Neural cell (in vitro differentiated cells): ENCODE results near the gene PCDH9. TPM values are rescaled to one million over a fixed set of nuclear protein-coding genes. Genes with fewer than 3 reads are reported as not detected.

Experiments used
- H2AFZ ChIP-seq: fragments of 200-600, 300-800 bp; sonication (generic), shearing (Covaris generic); 2 replicates; pipeline ENCODE4 v1.6.0; 2014; ENCODE audit warnings: low read depth, mild to moderate bottlenecking, antibody characterized with exemption, low read length, moderate library complexity
- H3F3A ChIP-seq: fragments of 200-600 bp; shearing (Covaris generic); 2 replicates; pipeline ENCODE4 v1.6.1; 2016; ENCODE audit warnings: mild to moderate bottlenecking, moderate library complexity, mixed read lengths, antibody characterized with exemption, low read length; ENCODE audit not compliant: insufficient read depth, poor library complexity, severe bottlenecking
- H3K27ac ChIP-seq: fragments of 200-600, 300-800 bp; sonication (generic), shearing (Covaris generic); 2 replicates; pipeline ENCODE4 v1.5.1; 2014; ENCODE audit warnings: mild to moderate bottlenecking, low read length, moderate library complexity
- H3K27me3 ChIP-seq: fragments of 300-800, 200-600 bp; sonication (generic), shearing (Covaris generic); 2 replicates; pipeline ENCODE4 v1.6.0; 2014; ENCODE audit warnings: mild to moderate bottlenecking, low read depth, low read length, moderate library complexity; ENCODE audit not compliant: insufficient read depth
- H3K36me3 ChIP-seq: fragments of 300-800, 200-600 bp; sonication (generic), shearing (Covaris generic); 2 replicates; pipeline ENCODE4 v1.5.1; 2014; ENCODE audit warnings: mild to moderate bottlenecking, antibody characterized with exemption, low read length, moderate library complexity; ENCODE audit not compliant: insufficient read depth
- H3K4me2 ChIP-seq: fragments of 300-800, 200-600 bp; sonication (generic), shearing (Covaris generic); 2 replicates; pipeline ENCODE4 v1.6.0; 2014; ENCODE audit warnings: mild to moderate bottlenecking, low read length
- H3K4me3 ChIP-seq: fragments of 300-800, 200-600 bp; sonication (generic), shearing (Covaris generic); 2 replicates; pipeline ENCODE4 v1.5.1; 2014; ENCODE audit warnings: mild to moderate bottlenecking, low read length, moderate library complexity
- H3K79me2 ChIP-seq: fragments of 200-600 bp; shearing (Covaris generic); replicated peaks from 2 replicates; pipeline ENCODE4 v1.6.0; 2014; ENCODE audit warnings: mild to moderate bottlenecking, low read length, moderate library complexity; ENCODE audit not compliant: insufficient read depth
- H3K9ac ChIP-seq: fragments of 300-800, 200-600 bp; sonication (generic), shearing (Covaris generic); 2 replicates; pipeline ENCODE4 v1.6.1; 2016; ENCODE audit warnings: mild to moderate bottlenecking, low read length, mixed read lengths
- H3K9me2 ChIP-seq: fragments of 200-600 bp; shearing (Covaris generic); 2 replicates; pipeline ENCODE4 v1.6.1; 2016; ENCODE audit warnings: mild to moderate bottlenecking, low read length, mixed read lengths; ENCODE audit not compliant: insufficient read depth
- H3K9me3 ChIP-seq: fragments of 200-600, 300-800 bp; sonication (generic), shearing (Covaris generic); 2 replicates; pipeline ENCODE4 v1.6.1; 2016; ENCODE audit warnings: mild to moderate bottlenecking, mixed run types, low read length, moderate library complexity, mixed read lengths
- H4K20me1 ChIP-seq: fragments of 200-600 bp; shearing (Covaris generic); 2 replicates; pipeline ENCODE4 v1.6.1; 2016; ENCODE audit warnings: mild to moderate bottlenecking, mixed run types; ENCODE audit not compliant: insufficient read depth
- EP300 ChIP-seq: fragments of 450-650 bp; conservative IDR thresholded peaks from 2 replicates; pipeline ENCODE4 v1.6.1; 2014; ENCODE audit warnings: antibody characterized with exemption, mild to moderate bottlenecking, moderate library complexity; ENCODE audit not compliant: poor library complexity, severe bottlenecking
- EZH2 ChIP-seq: fragments of 200-600, 300-800 bp; shearing (Covaris generic), sonication (generic); IDR thresholded peaks from 2 replicates; pipeline ENCODE4 v1.6.1; 2014; ENCODE audit warnings: antibody characterized with exemption, low read length, borderline replicate concordance, mild to moderate bottlenecking; ENCODE audit not compliant: insufficient read depth, poor library complexity, severe bottlenecking
- MXI1 ChIP-seq: fragments of 450-650 bp; conservative IDR thresholded peaks from 2 replicates; pipeline ENCODE4 v1.6.1; 2014; ENCODE audit warnings: antibody characterized with exemption, mild to moderate bottlenecking; ENCODE audit not compliant: poor library complexity, severe bottlenecking
- POLR2AphosphoS5 ChIP-seq: IDR thresholded peaks from 2 replicates; pipeline ENCODE4 v1.6.1; 2012
- RAD21 ChIP-seq: fragments of 450-650 bp; conservative IDR thresholded peaks from 2 replicates; pipeline ENCODE4 v1.6.1; 2014; ENCODE audit warnings: antibody characterized with exemption, mild to moderate bottlenecking, moderate library complexity
- REST ChIP-seq: IDR thresholded peaks from 2 replicates; pipeline ENCODE4 v1.6.1; 2012; ENCODE audit warnings: borderline replicate concordance
- SMC3 ChIP-seq: fragments of 450-650 bp; conservative IDR thresholded peaks from 2 replicates; pipeline ENCODE4 v1.6.1; 2014; ENCODE audit warnings: antibody characterized with exemption, mild to moderate bottlenecking, moderate library complexity; ENCODE audit not compliant: poor library complexity
- TAF1 ChIP-seq: IDR thresholded peaks from 2 replicates; pipeline ENCODE4 v1.6.1; 2012; ENCODE audit warnings: low read depth
- polyA plus RNA-seq: library from polyadenylated mRNA; depleted of rRNA; stranded (reverse); fragments of >200 nt; gene quantifications from 2 replicates; pipeline ENCODE4 v1.2.3, GENCODE V29; 2014
- TF ChIP-seq, protein P1 (sequence below): fragments of 450-650 bp; IDR thresholded peaks from 2 replicates; pipeline ENCODE4 v1.5.1; 2014; ENCODE audit warnings: antibody characterized with exemption, mild to moderate bottlenecking, moderate library complexity; ENCODE audit not compliant: poor library complexity, severe bottlenecking

The PCDH9 gene
- polyA plus RNA-seq, 1 donor from 2014 or later: 4.6 TPM

DNA sequence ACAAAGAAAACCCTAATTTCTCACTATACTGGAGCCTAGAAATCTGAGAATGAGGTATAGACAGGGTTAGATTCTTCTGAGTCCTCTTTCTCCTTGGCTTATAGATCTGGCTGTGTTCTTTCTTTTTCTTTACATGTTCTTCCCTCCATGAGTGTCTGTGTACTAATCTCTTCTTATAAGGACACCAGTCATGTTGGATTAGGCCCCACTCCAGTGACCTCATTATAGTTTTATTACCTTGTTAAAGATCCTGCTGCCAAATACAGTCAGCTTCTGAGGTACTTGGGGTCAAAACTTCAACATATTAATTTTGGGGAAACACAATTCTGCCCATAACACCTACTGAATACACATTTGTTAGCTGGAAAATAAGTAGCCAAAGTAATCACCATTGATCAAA lies 302.6 kb downstream of the PCDH9 start:
- Histone ChIP-seq H3K79me2 (no peaks in the 10 kb centered on the region), H4K20me1 (no peaks in the 10 kb centered on the region), H3K4me2 (no peak overlapping the region), H3K4me3 (no peak overlapping the region), H3F3A (no peaks in the 10 kb centered on the region), H3K36me3 (no peaks in the 10 kb centered on the region), H3K27ac (no peak overlapping the region), H3K9me3 (no peaks in the 10 kb centered on the region), H3K9ac (no peak overlapping the region), H3K27me3 (no peaks in the 10 kb centered on the region), H3K9me2 (no peaks in the 10 kb centered on the region), H2AFZ (no peak overlapping the region)
- TF ChIP-seq RAD21 (no peak), REST (no peak), SMC3 (no peak), MXI1 (no peak), POLR2AphosphoS5 (no peak), TAF1 (no peak), EP300 (no peak), EZH2 (no peak)
- TF ChIP-seq, protein P1, sequence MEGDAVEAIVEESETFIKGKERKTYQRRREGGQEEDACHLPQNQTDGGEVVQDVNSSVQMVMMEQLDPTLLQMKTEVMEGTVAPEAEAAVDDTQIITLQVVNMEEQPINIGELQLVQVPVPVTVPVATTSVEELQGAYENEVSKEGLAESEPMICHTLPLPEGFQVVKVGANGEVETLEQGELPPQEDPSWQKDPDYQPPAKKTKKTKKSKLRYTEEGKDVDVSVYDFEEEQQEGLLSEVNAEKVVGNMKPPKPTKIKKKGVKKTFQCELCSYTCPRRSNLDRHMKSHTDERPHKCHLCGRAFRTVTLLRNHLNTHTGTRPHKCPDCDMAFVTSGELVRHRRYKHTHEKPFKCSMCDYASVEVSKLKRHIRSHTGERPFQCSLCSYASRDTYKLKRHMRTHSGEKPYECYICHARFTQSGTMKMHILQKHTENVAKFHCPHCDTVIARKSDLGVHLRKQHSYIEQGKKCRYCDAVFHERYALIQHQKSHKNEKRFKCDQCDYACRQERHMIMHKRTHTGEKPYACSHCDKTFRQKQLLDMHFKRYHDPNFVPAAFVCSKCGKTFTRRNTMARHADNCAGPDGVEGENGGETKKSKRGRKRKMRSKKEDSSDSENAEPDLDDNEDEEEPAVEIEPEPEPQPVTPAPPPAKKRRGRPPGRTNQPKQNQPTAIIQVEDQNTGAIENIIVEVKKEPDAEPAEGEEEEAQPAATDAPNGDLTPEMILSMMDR: no peak

DNA sequence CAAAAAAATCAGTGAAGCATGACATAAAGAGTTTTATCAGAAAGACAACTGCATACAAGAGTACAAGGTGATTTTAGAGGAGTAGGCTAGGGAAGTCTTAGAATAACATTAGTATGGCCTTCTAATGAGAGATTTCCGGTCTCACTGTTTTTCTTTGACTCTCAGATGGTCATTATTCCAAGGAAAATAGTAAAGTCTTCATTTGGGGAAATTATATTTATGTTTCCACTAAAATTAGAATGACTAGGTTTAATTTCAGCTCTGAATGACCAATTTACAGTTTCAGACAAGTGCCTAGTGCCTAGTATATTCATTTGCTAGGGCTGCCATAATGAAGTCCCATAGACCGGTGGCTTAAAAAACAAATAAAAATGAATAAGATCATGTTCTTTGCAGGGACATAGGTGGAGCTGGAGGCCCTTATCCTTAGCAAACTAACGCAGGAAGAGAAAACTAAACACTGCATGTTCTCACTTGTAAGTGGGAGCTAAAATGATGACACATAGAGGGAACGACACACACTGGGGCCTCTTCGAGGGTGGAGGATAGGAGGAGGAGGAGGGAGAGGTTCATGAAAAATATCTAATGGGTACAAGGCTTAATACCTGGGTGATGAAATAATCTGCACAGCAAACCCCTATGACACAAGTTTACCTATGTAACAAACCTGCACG lies 303.1 kb downstream of the PCDH9 start:
- Histone ChIP-seq H3K27me3 (no peaks in the 10 kb centered on the region), H3K36me3 (no peaks in the 10 kb centered on the region), H3K79me2 (no peaks in the 10 kb centered on the region), H3K9ac (no peak overlapping the region), H3K9me3 (no peaks in the 10 kb centered on the region), H3K9me2 (no peaks in the 10 kb centered on the region), H3K27ac (no peak overlapping the region), H3F3A (no peaks in the 10 kb centered on the region), H3K4me3 (no peak overlapping the region), H2AFZ (no peak overlapping the region), H3K4me2 (no peak overlapping the region), H4K20me1 (no peaks in the 10 kb centered on the region)
- TF ChIP-seq EZH2 (no peak), REST (no peak), SMC3 (no peak), TAF1 (no peak), POLR2AphosphoS5 (no peak), RAD21 (no peak), MXI1 (no peak), EP300 (no peak)
- TF ChIP-seq, protein P1: no peak
